Fibroblast of pulmonary artery (primary cell): ENCODE data around the gene ZNF549.

Experiments used
- DNase-seq: peaks from one replicate; pipeline ENCODE4 v3.0.0-alpha.2; 2010; ENCODE audit warnings: low read depth
- H3K4me3 ChIP-seq: replicated peaks from 2 replicates; pipeline ENCODE4 v1.5.1; 2011; ENCODE audit warnings: low read depth, mild to moderate bottlenecking, control low read depth, low read length, moderate library complexity
- CTCF ChIP-seq: IDR thresholded peaks from 2 replicates; pipeline ENCODE4 v1.5.1; 2011; ENCODE audit warnings: mild to moderate bottlenecking, control low read depth, low read length, inconsistent platforms; ENCODE audit errors: missing control alignments

Gene ZNF549

DNA sequence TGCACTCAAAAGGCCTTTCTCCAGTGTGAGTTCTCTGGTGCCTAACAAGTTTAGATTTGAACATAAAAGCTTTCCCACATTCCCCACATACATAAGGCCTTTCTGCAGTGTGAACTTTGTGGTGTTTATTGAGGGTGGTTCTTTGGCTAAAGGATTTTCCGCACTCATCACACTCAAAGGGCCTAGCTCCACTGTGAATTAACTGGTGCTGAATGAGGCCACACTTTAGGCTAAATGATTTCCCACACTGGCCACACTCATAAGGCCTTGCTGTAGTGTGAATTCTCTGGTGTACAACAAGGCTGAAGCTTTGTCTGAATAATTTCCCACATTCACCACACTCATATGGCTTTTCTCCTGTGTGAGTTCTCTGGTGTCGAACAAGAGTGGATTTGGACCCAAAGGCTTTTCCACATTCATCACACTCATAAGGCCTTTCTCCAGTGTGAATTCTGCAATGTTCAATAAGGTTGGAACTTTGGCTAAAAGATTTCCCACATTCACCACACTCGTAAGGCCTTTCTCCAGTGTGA is 45.3 kb downstream of the ZNF549 start:
- no peak for DNase-seq
- no peak for TF ChIP-seq CTCF
- no peak overlapping the region for H3K4me3 ChIP-seq

DNA sequence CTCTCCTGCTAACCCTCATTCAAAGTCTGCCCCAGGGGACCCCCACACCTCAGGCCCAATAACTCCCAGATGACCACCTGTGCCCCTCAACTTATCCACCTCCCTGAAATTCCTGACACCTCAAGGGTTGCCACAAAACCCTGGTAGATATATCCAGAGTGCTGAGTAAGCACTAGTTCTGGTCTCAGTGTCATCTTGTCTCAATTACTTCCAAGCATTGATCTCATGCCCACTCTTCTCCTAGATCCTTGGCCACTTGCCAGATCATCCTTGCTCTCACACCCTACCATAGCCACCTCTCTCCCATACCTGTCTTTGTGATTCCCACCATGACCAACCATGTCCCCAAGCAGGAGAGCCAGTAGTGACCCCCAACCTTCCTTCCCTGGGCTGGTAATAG is 49.5 kb downstream of the ZNF549 start:
- no peak for DNase-seq
- H3K4me3 ChIP-seq = no peak overlapping the region

DNA sequence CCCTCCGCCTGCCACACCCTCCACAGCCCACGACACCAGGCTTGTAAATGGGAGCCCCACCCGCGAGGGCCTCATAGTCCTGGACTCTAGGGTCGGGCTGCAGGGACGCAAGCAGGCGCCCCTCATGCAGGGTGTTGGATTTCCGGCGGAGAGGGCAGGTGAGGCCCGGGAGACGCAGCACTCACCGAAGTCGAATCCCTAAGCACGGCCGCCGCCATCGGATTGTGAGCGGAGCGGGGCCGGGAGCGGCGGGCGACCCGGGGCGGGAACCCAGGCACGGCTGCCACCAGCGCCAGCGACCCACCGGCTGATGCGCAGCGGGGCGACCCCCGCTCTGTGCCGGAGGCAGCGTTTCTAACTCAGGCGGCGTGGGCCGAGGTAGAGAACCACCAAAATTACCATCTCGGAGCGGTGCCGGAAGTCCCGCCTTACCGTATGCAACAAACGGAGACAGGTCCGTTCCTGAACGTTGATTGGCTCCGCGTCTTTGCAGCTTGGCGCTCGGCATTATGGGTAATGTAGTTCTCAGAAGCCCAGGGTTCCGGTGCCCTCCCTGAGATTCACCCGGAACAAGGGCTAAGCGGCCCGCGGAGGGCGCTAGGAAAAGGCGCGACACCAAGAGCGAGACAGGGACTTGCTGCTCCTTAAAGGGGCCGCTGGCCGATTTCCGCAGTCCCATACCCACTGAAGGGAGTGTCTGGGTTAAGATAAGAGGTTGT is 51.5 kb downstream of the ZNF549 start, which contains the start of gene ZNF416:
Gene ZNF416 (minus strand): TSS at position 425 of the 719 bp plus-strand sequence. CDS start 207 bp downstream, at position 218.
- peak within 1 kb of the TSS; percentile 84 for H3K4me3 ChIP-seq
- peak; percentile 99 for DNase-seq
- peak; percentile 10 for TF ChIP-seq CTCF

More for the DNA sequence above, 49.5 kb downstream of the ZNF549 start:
- TF ChIP-seq CTCF = no peak

DNA sequence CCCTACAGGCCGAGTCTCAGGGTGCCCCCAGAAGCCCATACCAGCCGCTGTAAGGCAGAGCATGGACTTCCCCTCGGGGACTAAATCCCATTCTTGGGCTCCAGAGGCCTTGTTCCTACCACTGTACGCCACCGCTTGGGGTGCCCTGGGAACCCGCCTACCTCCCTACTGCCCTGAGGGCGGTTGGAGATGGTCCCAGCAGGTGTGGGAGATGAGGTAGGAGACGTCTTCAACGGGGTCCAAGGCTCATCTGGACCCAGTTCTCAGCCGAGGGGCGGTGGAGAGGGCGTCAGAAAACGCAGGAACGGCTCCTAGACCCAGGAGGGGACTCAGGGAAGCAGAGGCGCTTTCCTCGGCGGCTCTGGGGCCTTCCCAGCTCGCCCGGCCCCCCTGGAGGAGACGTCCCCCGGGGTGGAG is 56.0 kb downstream of the ZNF549 start:
- TF ChIP-seq CTCF = no peak
- H3K4me3 ChIP-seq = peak overlapping the region; percentile 74
- DNase-seq = no peak

DNA sequence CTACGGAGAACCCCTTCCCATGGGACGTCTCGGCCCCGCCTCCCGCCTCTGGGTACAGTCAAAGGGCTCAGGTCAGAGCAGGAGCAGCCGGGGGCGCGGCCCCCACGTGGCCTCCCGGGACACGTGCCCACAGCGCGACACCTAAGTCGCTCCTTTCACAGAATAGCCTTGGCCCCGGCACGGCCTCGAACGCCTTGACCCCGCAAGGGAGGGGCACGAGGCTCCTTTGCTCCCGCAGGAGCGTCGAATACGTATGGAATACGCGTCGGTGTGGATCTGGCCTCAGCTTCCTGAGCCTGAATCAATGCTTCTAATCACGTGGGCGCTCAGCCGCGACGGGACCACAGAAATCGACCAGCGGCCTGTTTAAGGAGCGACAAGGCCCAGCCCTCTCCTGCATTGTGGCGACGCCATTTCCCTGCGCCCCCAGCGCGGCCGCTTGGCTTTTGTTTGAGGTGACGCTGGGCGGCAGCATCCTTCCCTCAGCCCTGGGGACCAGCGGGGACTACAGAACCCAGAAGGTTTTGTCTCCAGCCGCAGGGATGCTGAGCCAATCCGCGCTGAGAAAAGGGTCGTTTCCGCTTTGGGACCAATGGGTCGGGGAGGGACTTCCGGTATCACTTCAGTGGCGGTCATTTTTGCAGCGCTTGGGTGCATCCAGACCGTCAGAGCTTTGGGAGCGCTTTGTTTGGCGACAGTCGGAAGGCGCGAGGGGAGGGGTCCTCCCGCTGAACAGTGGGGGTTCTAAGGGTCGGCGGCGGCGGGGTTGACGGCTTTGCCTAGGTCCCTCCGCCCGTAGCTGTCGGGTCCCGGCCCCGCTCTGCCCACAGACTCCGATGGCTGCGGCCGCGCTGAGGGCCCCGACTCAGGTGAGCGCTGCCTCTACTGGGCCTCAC is 56.6 kb downstream of the ZNF549 start, which contains the start of gene ZIK1:
Gene ZIK1 (plus strand): TSS at position 625 of the 896 bp plus-strand sequence. CDS start 212 bp downstream, at position 837.
- TF ChIP-seq CTCF = no peak
- DNase-seq = peak; percentile 94
- H3K4me3 ChIP-seq = peak within 1 kb of the TSS; percentile 74

DNA sequence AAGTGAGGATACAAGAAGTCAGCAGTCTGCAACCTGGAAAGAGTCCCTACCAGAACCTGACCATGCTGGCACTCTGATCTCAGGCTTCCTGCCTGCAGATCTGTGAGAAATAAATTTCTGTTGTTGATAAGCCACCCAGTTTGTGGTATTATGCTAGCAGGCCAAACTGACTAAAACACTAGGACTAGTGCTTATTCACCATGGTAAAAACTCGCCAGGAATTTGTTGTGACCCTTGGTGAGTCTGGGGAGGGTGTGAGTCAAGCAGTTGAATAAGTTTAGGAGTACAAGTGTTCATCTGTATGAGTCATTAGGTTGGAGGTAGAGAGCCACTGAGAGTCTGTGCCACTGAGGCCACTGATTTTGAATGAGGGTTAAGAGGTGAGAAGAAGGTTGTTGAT is 60.4 kb downstream of the ZNF549 start:
- DNase-seq = peak; percentile 24
- H3K4me3 ChIP-seq = no peak overlapping the region
- no peak for TF ChIP-seq CTCF
